Measurements from ENCODE around the gene CTSD. TPM values are rescaled to one million over a fixed set of nuclear protein-coding genes. Genes with fewer than 3 reads are reported as not detected.

The CTSD gene
- total and polyA plus RNA-seq, 4 donors, result 310 to 814 (median 553) TPM

GRCh38 chr11:1759851-1760220 lies 3.9 kb downstream of the CTSD start:
- no peak overlapping the region for H3K4me3 ChIP-seq (ENCODE audit: low read depth in 1 of 3, low read length in 3 of 3)
- TF ChIP-seq, protein P1, sequence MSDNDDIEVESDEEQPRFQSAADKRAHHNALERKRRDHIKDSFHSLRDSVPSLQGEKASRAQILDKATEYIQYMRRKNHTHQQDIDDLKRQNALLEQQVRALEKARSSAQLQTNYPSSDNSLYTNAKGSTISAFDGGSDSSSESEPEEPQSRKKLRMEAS (IDR thresholded peaks at IDR 0.05), result no peak
- TF ChIP-seq RXRA (IDR thresholded peaks at IDR 0.05) (no peak), FOXA1 (IDR thresholded peaks at IDR 0.05) (no peak), FOXA2 (IDR thresholded peaks at IDR 0.05) (no peak), JUND (IDR thresholded peaks at IDR 0.05) (no peak), ZBTB33 (IDR thresholded peaks at IDR 0.05) (no peak), TAF1 (conservative IDR thresholded peaks at IDR 0.05) (no peak), RAD21 (IDR thresholded peaks at IDR 0.05) (no peak), CTCF (IDR thresholded peaks at IDR 0.05; ENCODE audit: low read depth, low read length, missing input control) (no peak), YY1 (IDR thresholded peaks at IDR 0.05) (no peak), NR2F2 (IDR thresholded peaks at IDR 0.05) (no peak)
- TF ChIP-seq, protein P2, sequence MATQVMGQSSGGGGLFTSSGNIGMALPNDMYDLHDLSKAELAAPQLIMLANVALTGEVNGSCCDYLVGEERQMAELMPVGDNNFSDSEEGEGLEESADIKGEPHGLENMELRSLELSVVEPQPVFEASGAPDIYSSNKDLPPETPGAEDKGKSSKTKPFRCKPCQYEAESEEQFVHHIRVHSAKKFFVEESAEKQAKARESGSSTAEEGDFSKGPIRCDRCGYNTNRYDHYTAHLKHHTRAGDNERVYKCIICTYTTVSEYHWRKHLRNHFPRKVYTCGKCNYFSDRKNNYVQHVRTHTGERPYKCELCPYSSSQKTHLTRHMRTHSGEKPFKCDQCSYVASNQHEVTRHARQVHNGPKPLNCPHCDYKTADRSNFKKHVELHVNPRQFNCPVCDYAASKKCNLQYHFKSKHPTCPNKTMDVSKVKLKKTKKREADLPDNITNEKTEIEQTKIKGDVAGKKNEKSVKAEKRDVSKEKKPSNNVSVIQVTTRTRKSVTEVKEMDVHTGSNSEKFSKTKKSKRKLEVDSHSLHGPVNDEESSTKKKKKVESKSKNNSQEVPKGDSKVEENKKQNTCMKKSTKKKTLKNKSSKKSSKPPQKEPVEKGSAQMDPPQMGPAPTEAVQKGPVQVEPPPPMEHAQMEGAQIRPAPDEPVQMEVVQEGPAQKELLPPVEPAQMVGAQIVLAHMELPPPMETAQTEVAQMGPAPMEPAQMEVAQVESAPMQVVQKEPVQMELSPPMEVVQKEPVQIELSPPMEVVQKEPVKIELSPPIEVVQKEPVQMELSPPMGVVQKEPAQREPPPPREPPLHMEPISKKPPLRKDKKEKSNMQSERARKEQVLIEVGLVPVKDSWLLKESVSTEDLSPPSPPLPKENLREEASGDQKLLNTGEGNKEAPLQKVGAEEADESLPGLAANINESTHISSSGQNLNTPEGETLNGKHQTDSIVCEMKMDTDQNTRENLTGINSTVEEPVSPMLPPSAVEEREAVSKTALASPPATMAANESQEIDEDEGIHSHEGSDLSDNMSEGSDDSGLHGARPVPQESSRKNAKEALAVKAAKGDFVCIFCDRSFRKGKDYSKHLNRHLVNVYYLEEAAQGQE (IDR thresholded peaks at IDR 0.05), result no peak
- TF ChIP-seq, protein P3, sequence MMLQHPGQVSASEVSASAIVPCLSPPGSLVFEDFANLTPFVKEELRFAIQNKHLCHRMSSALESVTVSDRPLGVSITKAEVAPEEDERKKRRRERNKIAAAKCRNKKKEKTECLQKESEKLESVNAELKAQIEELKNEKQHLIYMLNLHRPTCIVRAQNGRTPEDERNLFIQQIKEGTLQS (IDR thresholded peaks at IDR 0.05), result no peak
- H3K36me3 ChIP-seq (ENCODE audit: control insufficient read depth in 4 of 4, insufficient read depth in 3 of 4, low read depth in 1 of 4, low read length in 3 of 4), result peaks cover 0 to 23% (median 11%) of the 10 kb centered on the region in 4 donors
- peaks cover 37 to 84% (median 56%) of the 10 kb centered on the region in 4 donors for H3K4me1 ChIP-seq (ENCODE audit: control insufficient read depth in 4 of 4, insufficient read depth in 4 of 4, low read length in 3 of 4)
- peak overlapping the region; percentile 66 to 86 for H3K27ac ChIP-seq (ENCODE audit: low read depth in 1 of 2, low read length in 2 of 2)
- 54% methylated on average over 5 of the region's 5 CpGs for WGBS
- no peak for DNase-seq (ENCODE audit: low spot score)
- no peaks in the 10 kb centered on the region for H3K27me3 ChIP-seq (ENCODE audit: control insufficient read depth in 4 of 4, insufficient read depth in 4 of 4, low read length in 3 of 4)
- H3K9ac ChIP-seq (ENCODE audit: low read depth in 1 of 2, low read length in 2 of 2), result peak overlapping the region in 1 of 2 donors; percentile 20
- no peaks in the 10 kb centered on the region for H3K9me3 ChIP-seq (ENCODE audit: control insufficient read depth in 4 of 4, low read length in 3 of 4)

GRCh38 chr11:1759151-1759850 lies 4.4 kb downstream of the CTSD start:
- Histone ChIP-seq H3K4me3 (ENCODE audit: low read depth in 1 of 3, low read length in 3 of 3) (no peak overlapping the region), H3K27me3 (ENCODE audit: control insufficient read depth in 4 of 4, insufficient read depth in 4 of 4, low read length in 3 of 4) (no peaks in the 10 kb centered on the region), H3K9me3 (ENCODE audit: control insufficient read depth in 4 of 4, low read length in 3 of 4) (no peaks in the 10 kb centered on the region), H3K36me3 (ENCODE audit: control insufficient read depth in 4 of 4, insufficient read depth in 3 of 4, low read depth in 1 of 4, low read length in 3 of 4) (peaks cover 0 to 23% (median 14%) of the 10 kb centered on the region in 4 donors), H3K27ac (ENCODE audit: low read depth in 1 of 2, low read length in 2 of 2) (peak overlapping the region; percentile 66 to 86), H3K9ac (ENCODE audit: low read depth in 1 of 2, low read length in 2 of 2) (peak overlapping the region in 1 of 2 donors; percentile 20), H3K4me1 (ENCODE audit: control insufficient read depth in 4 of 4, insufficient read depth in 4 of 4, low read length in 3 of 4) (peaks cover 37 to 81% (median 54%) of the 10 kb centered on the region in 4 donors)
- 85% methylated on average over 23 of the region's 23 CpGs for WGBS
- DNase-seq (ENCODE audit: low spot score), result no peak
- no peak for TF ChIP-seq ZBTB33 (IDR thresholded peaks at IDR 0.05)
- TF ChIP-seq YY1 (IDR thresholded peaks at IDR 0.05), result no peak
- TF ChIP-seq EGR1 (IDR thresholded peaks at IDR 0.05; ENCODE audit: low read depth in 2 of 2), result no peak
- TF ChIP-seq, protein P2 (IDR thresholded peaks at IDR 0.05), result no peak
- TF ChIP-seq, protein P1 (IDR thresholded peaks at IDR 0.05), result no peak
- TF ChIP-seq FOXA1 (IDR thresholded peaks at IDR 0.05), result no peak
- TF ChIP-seq HNF4A (conservative IDR thresholded peaks at IDR 0.05), result no peak

Data from liver (tissue), 9 donors.